Nephron (organoid): ENCODE data around the gene CDC42BPB.

ENCODE experiments used
- H3K27ac Mint-ChIP-seq, 3 experiments: 2 replicates each; pipeline ENCODE4 v1.8.0; 2020; ENCODE audit warnings: mixed read lengths in 3 of 3, mild to moderate bottlenecking in 2 of 3, moderate library complexity in 1 of 3
- H3K27me3 Mint-ChIP-seq: 2 replicates; pipeline ENCODE4 v1.8.0; 2021; ENCODE audit warnings: low read depth, mild to moderate bottlenecking, moderate library complexity, mixed read lengths
- H3K36me3 Mint-ChIP-seq: 2 replicates; pipeline ENCODE4 v1.8.0; 2020; ENCODE audit warnings: low read depth, mixed read lengths
- H3K4me1 Mint-ChIP-seq: 2 replicates; pipeline ENCODE4 v1.8.0; 2020; ENCODE audit warnings: mixed read lengths
- H3K4me3 Mint-ChIP-seq, 3 experiments: 2 replicates each; pipeline ENCODE4 v1.8.0; 2020; ENCODE audit warnings: mild to moderate bottlenecking in 3 of 3, mixed read lengths in 3 of 3, moderate library complexity in 2 of 3
- H3K9me3 Mint-ChIP-seq: 2 replicates; pipeline ENCODE4 v1.8.0; 2020; ENCODE audit warnings: mixed read lengths
- CTCF ChIP-seq, 3 experiments: fragments of 200-600 bp; sonication (generic); IDR thresholded peaks; one replicate each; pipeline ENCODE4 v1.5.0; 2021; ENCODE audit warnings: antibody characterized with exemption in 3 of 3; ENCODE audit not compliant: unreplicated experiment in 3 of 3

CDC42BPB gene

GRCh38 chr14:103078420-103078749 is 21.0 kb upstream of the CDC42BPB start:
- Mint-ChIP-seq H3K36me3 (no peaks in the 10 kb centered on the region), H3K4me1 (peaks cover 5% of the 10 kb centered on the region), H3K27ac (no peak overlapping the region), H3K27me3 (peaks cover 10% of the 10 kb centered on the region), H3K4me3 (no peak overlapping the region), H3K9me3 (no peaks in the 10 kb centered on the region)
- peak; percentile 66 to 78 (median 67) for TF ChIP-seq CTCF (IDR thresholded peaks at IDR 0.05; ENCODE audit: unreplicated experiment in 3 of 3)

GRCh38 chr14:103074729-103075367 is 17.5 kb upstream of the CDC42BPB start:
- peaks cover 10% of the 10 kb centered on the region for H3K27me3 Mint-ChIP-seq
- peaks cover 5% of the 10 kb centered on the region for H3K4me1 Mint-ChIP-seq
- peak overlapping the region; percentile 5 to 83 (median 69) for H3K27ac Mint-ChIP-seq
- H3K4me3 Mint-ChIP-seq: peak overlapping the region in 1 of 3 experiments; percentile 42
- no peak for TF ChIP-seq CTCF (IDR thresholded peaks at IDR 0.05; ENCODE audit: unreplicated experiment in 3 of 3)
- no peaks in the 10 kb centered on the region for H3K9me3 Mint-ChIP-seq
- H3K36me3 Mint-ChIP-seq: no peaks in the 10 kb centered on the region

GRCh38 chr14:103073876-103074728 is 16.8 kb upstream of the CDC42BPB start:
- H3K9me3 Mint-ChIP-seq: no peaks in the 10 kb centered on the region
- no peaks in the 10 kb centered on the region for H3K36me3 Mint-ChIP-seq
- H3K27ac Mint-ChIP-seq: peak overlapping the region; percentile 5 to 83 (median 69)

GRCh38 chr14:103073367-103073875 is 16.1 kb upstream of the CDC42BPB start:
- no peak for TF ChIP-seq CTCF (IDR thresholded peaks at IDR 0.05; ENCODE audit: unreplicated experiment in 3 of 3)
- H3K27me3 Mint-ChIP-seq: peaks cover 14% of the 10 kb centered on the region

More at GRCh38 chr14:103073876-103074728, 16.8 kb upstream of the CDC42BPB start:
- H3K4me1 Mint-ChIP-seq: peaks cover 5% of the 10 kb centered on the region
- peaks cover 10% of the 10 kb centered on the region for H3K27me3 Mint-ChIP-seq
- TF ChIP-seq CTCF (IDR thresholded peaks at IDR 0.05; ENCODE audit: unreplicated experiment in 3 of 3): no peak
- peak overlapping the region in 1 of 3 experiments; percentile 42 for H3K4me3 Mint-ChIP-seq

GRCh38 chr14:103072595-103073366 is 15.4 kb upstream of the CDC42BPB start:
- no peaks in the 10 kb centered on the region for H3K9me3 Mint-ChIP-seq
- H3K4me1 Mint-ChIP-seq: peaks cover 5% of the 10 kb centered on the region
- TF ChIP-seq CTCF (IDR thresholded peaks at IDR 0.05; ENCODE audit: unreplicated experiment in 3 of 3): no peak
- peak overlapping the region; percentile 63 to 80 (median 73) for H3K27ac Mint-ChIP-seq
- peaks cover 7% of the 10 kb centered on the region for H3K27me3 Mint-ChIP-seq
- no peaks in the 10 kb centered on the region for H3K36me3 Mint-ChIP-seq
- H3K4me3 Mint-ChIP-seq: no peak overlapping the region

More at GRCh38 chr14:103073367-103073875, 16.1 kb upstream of the CDC42BPB start:
- Mint-ChIP-seq H3K4me3 (no peak overlapping the region), H3K9me3 (no peaks in the 10 kb centered on the region), H3K27ac (peak overlapping the region in 2 of 3 experiments; percentile 73 to 80), H3K4me1 (peaks cover 5% of the 10 kb centered on the region), H3K36me3 (no peaks in the 10 kb centered on the region)
